OCI-LY7 (cell line): Measurements from ENCODE around the gene PPP1R26.

ENCODE experiments used
- CTCF ChIP-seq: fragments of 200-600 bp; sonication (generic); conservative IDR thresholded peaks from 2 replicates; pipeline ENCODE4 v1.5.1; 2014; ENCODE audit warnings: mild to moderate bottlenecking, antibody characterized with exemption, low read length, moderate library complexity, mixed read lengths
- EZH2phosphoT487 ChIP-seq: fragments of 200-600 bp; sonication (generic); IDR thresholded peaks from 2 replicates; pipeline ENCODE4 v1.6.1; 2018; ENCODE audit warnings: low read depth, borderline replicate concordance, mild to moderate bottlenecking, mixed run types, antibody characterized with exemption, low read length, moderate library complexity, mixed read lengths

- TF ChIP-seq CTCF = no peak
- no peak for TF ChIP-seq EZH2phosphoT487
Measured at GRCh38 chr9:135505406-135506187, 26.0 kb downstream of the PPP1R26 start.
